Upper lobe of right lung (tissue), 1 donor: Measurements from ENCODE around the gene ARMC6. TPM values are rescaled to one million over a fixed set of nuclear protein-coding genes. Genes with fewer than 3 reads are reported as not detected.
"Not testable (repeated sequence)": the region's sequence is repeated elsewhere in the genome, so short reads cannot be mapped to it uniquely, and the experiment has no call there.

Experiments used
- ATAC-seq: fragments of 200-7000 bp; cut with Tn5 transposase; one replicate; pipeline ENCODE4 v1.9.1; 2020; ENCODE audit warnings: mild to moderate bottlenecking, moderate library complexity
- DNase-seq: peaks from one replicate; pipeline ENCODE4 v3.0.0-alpha.2; 2020
- H3K27ac ChIP-seq: fragments of 200-600 bp; one replicate; pipeline ENCODE4 v1.8.0; 2022
- H3K27me3 ChIP-seq: fragments of 200-600 bp; one replicate; pipeline ENCODE4 v1.8.0; 2022; ENCODE audit warnings: mild to moderate bottlenecking
- H3K36me3 ChIP-seq: fragments of 200-600 bp; one replicate; pipeline ENCODE4 v1.8.0; 2022
- H3K4me1 ChIP-seq: fragments of 200-600 bp; one replicate; pipeline ENCODE4 v1.8.0; 2022
- H3K4me3 ChIP-seq: fragments of 200-600 bp; one replicate; pipeline ENCODE4 v1.8.0; 2022; ENCODE audit warnings: mild to moderate bottlenecking
- H3K9me3 ChIP-seq: fragments of 200-600 bp; one replicate; pipeline ENCODE4 v1.8.0; 2022
- CTCF ChIP-seq: fragments of 200-600 bp; IDR thresholded peaks from one replicate; pipeline ENCODE4 v1.8.0; 2022; ENCODE audit warnings: antibody characterized with exemption
- intact Hi-C: fragments of 100-400 bp; cut with DNase I; formaldehyde crosslinking; loops from one replicate; pipeline ENCODE4 v1.11.0; 2022
- total RNA-seq: library from RNA; stranded (reverse); fragmentation: NEBNext Ultra II Directional; extraction: Animal tissue kit (Norgen Biotek cat#: 25700); gene quantifications from one replicate; pipeline ENCODE4 v1.2.1, GENCODE V29; 2021
- donor health status: DM: no; HTN: yes; CAD: no; lungs with severe emphysema.

ARMC6 gene
- total RNA-seq, 1 donor from 2014 or later: 21.7 TPM

DNA sequence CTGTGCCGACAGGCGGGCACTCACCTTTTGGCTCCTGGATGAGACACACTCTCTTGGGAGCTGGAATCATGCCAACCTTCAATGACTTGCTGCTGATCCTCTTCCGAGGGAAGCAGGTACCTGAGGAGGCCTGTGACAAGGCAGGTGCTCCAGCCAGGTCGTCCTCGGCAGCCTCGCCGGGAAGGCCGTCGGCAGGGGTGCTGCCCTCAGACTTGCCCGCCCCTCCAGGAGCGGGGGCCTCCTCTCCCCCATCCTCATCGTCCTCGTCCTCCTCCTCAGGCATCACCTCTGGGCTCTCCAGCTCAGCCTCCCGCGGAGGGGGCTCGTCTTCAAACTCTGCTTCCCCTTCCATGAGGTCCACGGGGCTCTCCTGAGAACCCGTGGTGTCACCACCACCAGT, 29.3 kb upstream of the ARMC6 start:
- no peak for TF ChIP-seq CTCF
- Histone ChIP-seq H3K4me3 (no peak overlapping the region), H3K36me3 (peaks cover 88% of the 10 kb centered on the region), H3K27ac (no peak overlapping the region), H3K4me1 (no peaks in the 10 kb centered on the region), H3K9me3 (no peaks in the 10 kb centered on the region), H3K27me3 (no peaks in the 10 kb centered on the region)
- no peak for DNase-seq
- ATAC-seq: no peak
- intact Hi-C loops: no loop called here

DNA sequence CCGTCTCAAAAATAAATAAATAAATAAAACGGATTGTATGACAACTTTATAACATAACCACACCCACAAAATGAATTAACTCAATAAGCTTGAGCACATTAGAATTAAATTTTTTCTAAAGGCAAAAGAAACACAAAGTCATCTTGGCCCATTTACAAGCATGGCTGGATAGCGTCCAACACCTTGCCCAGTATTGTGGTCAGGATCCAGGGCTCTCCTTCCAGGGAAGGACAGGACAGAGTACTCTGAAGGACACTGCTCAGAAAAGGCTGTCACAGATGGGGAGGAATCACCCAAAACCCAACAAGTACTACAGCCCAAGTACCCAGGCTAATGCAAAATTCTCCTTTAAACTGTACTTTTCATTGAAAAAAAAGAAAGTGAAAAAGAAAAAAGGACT, 27.2 kb upstream of the ARMC6 start:
- Histone ChIP-seq H3K9me3 (no peaks in the 10 kb centered on the region), H3K27me3 (no peaks in the 10 kb centered on the region), H3K27ac (no peak overlapping the region), H3K36me3 (peaks cover 94% of the 10 kb centered on the region), H3K4me3 (no peak overlapping the region), H3K4me1 (no peaks in the 10 kb centered on the region)
- TF ChIP-seq CTCF: no peak
- intact Hi-C loops: no loop called here
- ATAC-seq (no peak), DNase-seq (no peak)

GRCh38 chr19:19009951-19010350, 23.5 kb upstream of the ARMC6 start:
- ATAC-seq (no peak), DNase-seq (no peak)
- Histone ChIP-seq H3K4me3 (no peak overlapping the region), H3K27ac (no peak overlapping the region), H3K27me3 (no peaks in the 10 kb centered on the region), H3K36me3 (peaks cover 89% of the 10 kb centered on the region), H3K4me1 (no peaks in the 10 kb centered on the region), H3K9me3 (no peaks in the 10 kb centered on the region)
- TF ChIP-seq CTCF: no peak
- intact Hi-C loops: no loop called here

DNA sequence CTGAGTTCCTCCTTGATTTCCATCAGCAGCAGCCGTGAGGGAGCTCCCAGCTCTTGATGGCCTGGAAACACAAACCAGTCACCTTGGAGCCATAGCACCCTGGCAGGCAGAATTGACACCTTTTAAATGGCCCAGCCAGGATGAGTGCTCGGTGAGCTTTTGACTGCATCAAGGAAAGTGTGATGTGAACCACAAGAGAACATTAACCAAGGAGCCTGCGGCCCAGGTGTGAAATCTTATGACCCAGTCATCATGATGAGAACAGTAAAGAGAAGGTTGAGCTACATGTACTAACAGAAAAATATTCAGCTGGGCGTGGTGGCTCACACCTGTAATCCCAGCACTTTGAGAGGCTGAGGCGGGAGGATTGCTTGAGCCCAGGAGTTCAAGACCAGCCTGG, 22.9 kb upstream of the ARMC6 start:
- H3K27me3 ChIP-seq: no peaks in the 10 kb centered on the region
- no peak overlapping the region for H3K4me3 ChIP-seq
- no peak overlapping the region for H3K27ac ChIP-seq
- ATAC-seq (no peak), DNase-seq (no peak)
- no peaks in the 10 kb centered on the region for H3K4me1 ChIP-seq
- no peak for TF ChIP-seq CTCF
- H3K9me3 ChIP-seq: no peaks in the 10 kb centered on the region
- intact Hi-C loops: no loop called here
- peaks cover 84% of the 10 kb centered on the region for H3K36me3 ChIP-seq

GRCh38 chr19:19021115-19021514, 12.3 kb upstream of the ARMC6 start:
- H3K27me3 ChIP-seq: no peaks in the 10 kb centered on the region
- no peak overlapping the region for H3K4me3 ChIP-seq
- peak; percentile 41 for ATAC-seq
- TF ChIP-seq CTCF: no peak
- intact Hi-C loops: no loop called here
- H3K4me1 ChIP-seq: no peaks in the 10 kb centered on the region
- no peaks in the 10 kb centered on the region for H3K9me3 ChIP-seq
- no peak overlapping the region for H3K27ac ChIP-seq
- H3K36me3 ChIP-seq: peaks cover 77% of the 10 kb centered on the region
- no peak for DNase-seq

- Histone ChIP-seq H3K4me1 (peaks cover 7% of the 10 kb centered on the region), H3K9me3 (no peaks in the 10 kb centered on the region), H3K27ac (no peak overlapping the region), H3K27me3 (no peaks in the 10 kb centered on the region), H3K36me3 (peaks cover 76% of the 10 kb centered on the region), H3K4me3 (no peak overlapping the region)
- no peak for TF ChIP-seq CTCF
- DNase-seq: no peak
- ATAC-seq: no peak
- intact Hi-C loops: no loop called here
Measured at GRCh38 chr19:19022380-19022961, 10.9 kb upstream of the ARMC6 start.

GRCh38 chr19:19023376-19023775, 10.0 kb upstream of the ARMC6 start:
- H3K4me1 ChIP-seq, intact Hi-C loops, DNase-seq, H3K27ac ChIP-seq, H3K4me3 ChIP-seq, H3K9me3 ChIP-seq, H3K27me3 ChIP-seq, ATAC-seq: not testable (repeated sequence)
- H3K36me3 ChIP-seq: peaks cover 76% of the 10 kb centered on the region
